GM12864 (cell line): Measurements from ENCODE around the gene ITIH5.

Source experiments
- DNase-seq: peaks from one replicate; pipeline ENCODE4 v3.0.0-alpha.2; 2011; ENCODE audit warnings: low read depth
- H3K4me3 ChIP-seq: 2 replicates; pipeline ENCODE4 v1.5.1; 2011; ENCODE audit warnings: mild to moderate bottlenecking, low read depth, low read length, control low read depth
- CTCF ChIP-seq: IDR thresholded peaks from 2 replicates; pipeline ENCODE4 v1.5.1; 2011; ENCODE audit warnings: low read depth, mild to moderate bottlenecking, moderate library complexity, low read length, control low read depth, inconsistent platforms; ENCODE audit errors: missing control alignments

Gene ITIH5

GRCh38 chr10:7625009-7625408 is 41.8 kb downstream of the ITIH5 start:
- no peak overlapping the region for H3K4me3 ChIP-seq
- DNase-seq: no peak
- no peak for TF ChIP-seq CTCF

- DNase-seq: no peak
- TF ChIP-seq CTCF: peak; percentile 13
- H3K4me3 ChIP-seq: no peak overlapping the region
Observed at GRCh38 chr10:7622969-7623368, 43.8 kb downstream of the ITIH5 start.

DNA sequence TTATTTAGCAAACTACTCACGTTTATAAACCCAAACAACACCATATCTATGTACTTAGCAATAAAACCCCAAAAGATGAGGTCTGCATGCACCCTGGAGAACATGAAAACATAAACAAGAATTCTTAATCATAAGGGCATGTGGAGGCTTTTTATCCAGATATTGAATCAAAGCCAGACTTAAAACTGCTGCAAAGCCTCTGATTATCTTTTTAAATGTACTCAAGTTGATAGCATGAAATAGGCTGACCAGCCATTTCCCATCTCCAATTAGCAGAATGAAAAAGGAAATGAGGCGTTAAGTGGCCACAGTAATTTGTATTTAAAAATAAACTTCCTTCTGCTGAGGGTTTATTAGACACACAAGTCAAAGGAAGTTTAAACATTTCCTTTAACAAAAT is 48.3 kb downstream of the ITIH5 start:
- no peak overlapping the region for H3K4me3 ChIP-seq
- no peak for DNase-seq
- TF ChIP-seq CTCF: no peak

DNA sequence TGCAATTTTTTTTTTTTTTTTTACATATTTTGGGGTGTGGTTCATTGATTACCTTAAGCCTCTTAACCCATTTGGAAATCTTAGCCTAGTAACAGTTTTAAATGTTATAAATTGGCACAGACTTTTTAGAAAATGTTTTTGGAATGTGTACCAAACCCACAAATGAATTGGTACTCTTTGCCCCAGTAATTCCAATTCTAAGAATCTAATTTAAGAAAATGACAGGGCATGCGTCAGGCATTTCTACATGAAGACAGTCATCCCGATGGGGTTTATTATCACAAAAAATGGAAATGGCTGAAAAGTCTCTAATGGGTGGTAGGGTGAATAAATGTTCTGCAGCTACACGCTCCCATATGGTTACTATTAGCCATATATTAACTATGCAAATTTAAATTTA is 54.9 kb downstream of the ITIH5 start:
- no peak for DNase-seq

GRCh38 chr10:7610651-7611389 is 55.9 kb downstream of the ITIH5 start:
- no peak for TF ChIP-seq CTCF
- no peak for DNase-seq
- H3K4me3 ChIP-seq: no peak overlapping the region

More for the DNA sequence above, 54.9 kb downstream of the ITIH5 start:
- no peak overlapping the region for H3K4me3 ChIP-seq
- no peak for TF ChIP-seq CTCF

DNA sequence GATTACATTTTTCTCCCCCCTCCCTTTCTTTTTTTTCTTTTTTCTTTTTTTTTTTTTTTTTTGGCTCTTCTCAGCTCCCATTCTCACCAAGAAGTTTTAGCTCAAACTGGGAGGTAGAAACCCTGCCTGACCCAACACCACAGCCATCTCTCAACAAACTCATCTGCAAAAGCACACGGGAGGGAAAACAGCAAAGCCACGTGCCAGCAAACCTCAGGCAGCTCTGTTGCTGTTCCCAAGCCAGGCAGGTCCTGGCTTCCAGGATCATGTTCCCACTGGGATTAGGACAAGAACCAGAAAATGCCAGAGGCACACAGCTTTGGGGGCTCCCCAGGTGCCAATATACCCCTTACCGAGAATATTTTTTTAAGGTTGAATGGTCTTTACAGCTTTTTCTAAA is 56.7 kb downstream of the ITIH5 start:
- H3K4me3 ChIP-seq: no peak overlapping the region
- no peak for TF ChIP-seq CTCF
- DNase-seq: no peak

DNA sequence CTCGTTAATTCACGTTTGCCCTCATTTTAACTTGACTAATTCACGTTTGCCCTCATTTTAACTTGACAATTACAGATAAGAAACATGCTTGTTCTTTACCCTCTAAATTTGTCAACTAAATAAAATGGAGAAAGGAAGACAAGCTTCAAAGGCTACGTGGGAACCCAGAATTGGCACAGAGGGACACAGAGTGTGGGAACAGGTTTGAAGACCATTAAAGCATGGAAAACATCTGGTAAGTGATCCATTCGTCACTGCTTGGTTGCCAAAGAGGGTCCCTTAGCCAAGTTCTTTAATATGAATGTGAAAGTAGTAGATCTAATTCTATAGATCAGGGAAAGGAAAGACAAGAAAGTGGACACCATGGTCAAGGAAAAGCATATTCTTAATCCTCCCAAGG is 57.2 kb downstream of the ITIH5 start:
- no peak for TF ChIP-seq CTCF
- DNase-seq: no peak
- no peak overlapping the region for H3K4me3 ChIP-seq
